ENCODE measurements around the gene GMIP. TPM values are rescaled to one million over a fixed set of nuclear protein-coding genes. Genes with fewer than 3 reads are reported as not detected.

The GMIP gene
- total RNA-seq, 2 experiments from 2014 or later: 57.3 to 59.9 TPM

DNA sequence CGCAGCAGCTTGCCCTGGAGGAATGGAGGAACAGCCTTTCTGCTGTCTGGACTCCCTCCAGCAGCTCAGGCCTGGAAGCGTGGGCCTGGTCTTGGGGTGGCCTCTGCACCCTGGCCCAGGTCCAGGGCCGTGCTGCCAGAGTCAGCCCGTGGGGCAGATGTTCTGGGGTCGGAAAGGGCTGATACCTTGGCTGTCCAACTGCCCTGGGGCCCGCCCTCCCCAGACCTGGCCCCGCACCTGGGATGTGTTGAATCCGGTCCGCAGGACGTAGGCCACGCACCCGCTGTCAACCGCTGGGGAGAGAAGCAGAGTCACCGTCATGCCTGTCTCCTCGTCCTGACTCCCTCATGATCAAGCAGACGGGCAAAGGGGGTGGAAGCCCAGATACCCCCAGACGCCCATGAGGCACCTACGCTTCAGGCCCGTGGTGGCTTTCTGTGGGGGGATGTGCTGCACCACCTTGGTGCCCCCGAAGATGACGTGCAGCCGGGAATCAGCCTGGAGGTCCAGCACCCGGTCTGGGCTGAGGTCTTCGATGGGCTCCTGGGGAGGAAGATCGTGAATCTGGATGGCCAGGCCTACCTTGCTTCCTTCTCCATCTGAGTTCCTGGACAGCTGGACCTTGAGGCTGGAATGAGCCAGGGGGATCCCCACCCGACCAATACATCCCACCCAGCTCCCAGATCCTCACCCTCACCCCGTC, 12.3 kb upstream of the GMIP start:
- no peaks in the 10 kb centered on the region for H3K27me3 Mint-ChIP-seq
- H3K36me3 Mint-ChIP-seq (ENCODE audit: low read depth): peaks cover 48% of the 10 kb centered on the region
- H3K4me3 Mint-ChIP-seq: no peak overlapping the region
- DNase-seq (no peak), ATAC-seq (no peak)
- H3K9me3 Mint-ChIP-seq: no peaks in the 10 kb centered on the region
- peaks cover 3% of the 10 kb centered on the region for H3K4me1 Mint-ChIP-seq (ENCODE audit: low read depth)
- POLR2A ChIA-PET: no interaction called here
- CTCF ChIA-PET: no interaction called here
- TF ChIP-seq, protein P1, sequence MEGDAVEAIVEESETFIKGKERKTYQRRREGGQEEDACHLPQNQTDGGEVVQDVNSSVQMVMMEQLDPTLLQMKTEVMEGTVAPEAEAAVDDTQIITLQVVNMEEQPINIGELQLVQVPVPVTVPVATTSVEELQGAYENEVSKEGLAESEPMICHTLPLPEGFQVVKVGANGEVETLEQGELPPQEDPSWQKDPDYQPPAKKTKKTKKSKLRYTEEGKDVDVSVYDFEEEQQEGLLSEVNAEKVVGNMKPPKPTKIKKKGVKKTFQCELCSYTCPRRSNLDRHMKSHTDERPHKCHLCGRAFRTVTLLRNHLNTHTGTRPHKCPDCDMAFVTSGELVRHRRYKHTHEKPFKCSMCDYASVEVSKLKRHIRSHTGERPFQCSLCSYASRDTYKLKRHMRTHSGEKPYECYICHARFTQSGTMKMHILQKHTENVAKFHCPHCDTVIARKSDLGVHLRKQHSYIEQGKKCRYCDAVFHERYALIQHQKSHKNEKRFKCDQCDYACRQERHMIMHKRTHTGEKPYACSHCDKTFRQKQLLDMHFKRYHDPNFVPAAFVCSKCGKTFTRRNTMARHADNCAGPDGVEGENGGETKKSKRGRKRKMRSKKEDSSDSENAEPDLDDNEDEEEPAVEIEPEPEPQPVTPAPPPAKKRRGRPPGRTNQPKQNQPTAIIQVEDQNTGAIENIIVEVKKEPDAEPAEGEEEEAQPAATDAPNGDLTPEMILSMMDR (IDR thresholded peaks at IDR 0.05): no peak
- H3K27ac Mint-ChIP-seq: no peak overlapping the region
- intact Hi-C loops (cut with micrococcal nuclease): no loop called here

DNA sequence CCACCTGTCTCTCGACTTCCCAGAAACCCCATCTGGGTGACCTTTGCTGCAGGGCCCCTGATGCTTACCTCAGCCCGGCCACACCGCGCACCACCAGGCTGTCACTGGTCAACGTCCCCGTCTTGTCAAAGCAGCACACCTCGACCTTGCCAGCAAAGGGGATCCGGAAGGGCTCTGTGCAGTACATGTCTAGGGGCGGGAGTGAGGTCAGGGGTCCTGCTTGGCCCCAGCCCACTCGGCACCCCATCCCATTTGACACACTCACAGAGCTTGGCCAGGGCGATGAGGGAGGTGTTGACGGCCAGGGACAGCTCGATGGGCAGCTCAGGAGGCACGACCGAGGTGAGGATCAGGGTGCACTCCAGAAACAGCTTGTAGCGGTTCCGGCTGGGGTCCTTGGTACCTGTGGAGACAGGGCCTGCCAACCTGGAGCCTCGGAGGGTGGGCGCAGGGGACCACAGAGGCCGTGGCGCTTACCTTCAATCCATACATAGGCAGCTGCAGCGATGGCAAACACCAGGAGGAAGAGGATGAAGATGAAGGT, 11.7 kb upstream of the GMIP start:
- CTCF ChIA-PET: no interaction called here
- H3K4me1 Mint-ChIP-seq (ENCODE audit: low read depth): peaks cover 3% of the 10 kb centered on the region
- intact Hi-C loops (cut with micrococcal nuclease): no loop called here
- DNase-seq (no peak), ATAC-seq (no peak)
- POLR2A ChIA-PET: no interaction called here
- H3K27me3 Mint-ChIP-seq: no peaks in the 10 kb centered on the region
- no peaks in the 10 kb centered on the region for H3K9me3 Mint-ChIP-seq
- no peak overlapping the region for H3K4me3 Mint-ChIP-seq
- peaks cover 51% of the 10 kb centered on the region for H3K36me3 Mint-ChIP-seq (ENCODE audit: low read depth)
- TF ChIP-seq, protein P1 (IDR thresholded peaks at IDR 0.05): no peak
- no peak overlapping the region for H3K27ac Mint-ChIP-seq

DNA sequence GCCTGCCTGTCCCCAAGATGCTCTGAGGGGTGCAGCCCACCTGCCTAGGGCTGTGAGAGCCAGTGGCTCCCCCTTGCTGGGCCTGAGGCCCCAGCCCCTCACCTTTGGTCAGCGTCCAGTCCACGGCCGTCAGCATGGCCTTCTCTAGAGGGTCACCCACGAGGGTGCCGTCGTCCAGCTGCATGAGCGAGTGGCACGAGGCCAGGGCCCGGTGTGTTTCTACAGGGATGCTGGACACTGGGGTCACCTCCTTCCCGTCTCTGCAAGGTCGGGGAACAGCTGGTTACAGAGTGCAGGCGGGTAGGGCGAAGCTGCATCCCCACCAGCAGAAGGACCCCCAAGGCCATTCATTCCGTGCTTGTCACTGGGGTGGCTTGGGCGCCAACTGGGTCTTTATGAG, 11.0 kb upstream of the GMIP start:
- peaks cover 3% of the 10 kb centered on the region for H3K4me1 Mint-ChIP-seq (ENCODE audit: low read depth)
- DNase-seq (no peak), ATAC-seq (no peak)
- no peaks in the 10 kb centered on the region for H3K27me3 Mint-ChIP-seq
- no peak overlapping the region for H3K4me3 Mint-ChIP-seq
- intact Hi-C loops (cut with micrococcal nuclease): no loop called here
- H3K36me3 Mint-ChIP-seq (ENCODE audit: low read depth): peaks cover 49% of the 10 kb centered on the region
- POLR2A ChIA-PET: interaction anchor here (1.0 kb wide), 1 partner anchor 21 kb away, joined by 3 read pairs; no protein-coding TSS in a partner anchor
- CTCF ChIA-PET: interaction anchor here (2.4 kb wide), 1 partner anchor 11 kb away, joined by 9 read pairs; the partner anchor contains the start of gene GMIP
- TF ChIP-seq, protein P1 (IDR thresholded peaks at IDR 0.05): no peak
- H3K9me3 Mint-ChIP-seq: no peaks in the 10 kb centered on the region
- no peak overlapping the region for H3K27ac Mint-ChIP-seq

DNA sequence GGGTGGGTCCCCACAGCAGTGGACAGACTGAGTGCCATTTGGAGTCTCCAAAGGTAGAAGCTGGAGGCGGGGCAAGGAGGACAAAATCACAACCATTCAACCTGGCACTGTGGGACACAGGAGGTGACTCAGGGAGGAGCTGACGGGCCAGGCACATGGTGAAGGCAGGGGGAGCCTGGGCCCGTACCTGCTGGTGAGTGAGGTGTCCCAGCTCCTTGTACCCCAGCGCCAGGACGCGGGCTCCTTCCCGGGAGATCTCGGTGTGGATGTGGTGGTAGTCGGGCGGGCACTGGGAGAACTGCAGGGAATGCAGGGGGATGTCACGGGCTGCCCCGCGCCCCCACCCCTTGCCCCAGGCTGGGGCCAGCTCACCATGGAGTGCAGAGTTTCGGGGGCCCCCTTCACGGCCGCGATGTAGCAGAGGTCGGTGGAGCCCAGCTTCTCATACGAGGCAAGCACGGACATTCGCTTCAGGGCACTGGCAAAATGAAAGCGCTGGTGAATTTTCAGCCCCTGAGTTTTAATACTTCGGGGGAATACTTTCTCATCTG, 10.2 kb upstream of the GMIP start:
- POLR2A ChIA-PET: interaction anchor here (1.0 kb wide), 1 partner anchor 20 kb away, joined by 3 read pairs; no protein-coding TSS in a partner anchor
- Mint-ChIP-seq H3K36me3 (ENCODE audit: low read depth) (peaks cover 50% of the 10 kb centered on the region), H3K27ac (no peak overlapping the region), H3K4me1 (ENCODE audit: low read depth) (peaks cover 3% of the 10 kb centered on the region), H3K4me3 (no peak overlapping the region), H3K27me3 (no peaks in the 10 kb centered on the region), H3K9me3 (no peaks in the 10 kb centered on the region)
- CTCF ChIA-PET: interaction anchor here (1.4 to 2.4 kb wide), 2 partner anchors 10 to 101 kb away, joined by 4 to 9 read pairs; partner anchors contain the start of gene GMIP
- intact Hi-C loops (cut with micrococcal nuclease): no loop called here
- DNase-seq: no peak
- TF ChIP-seq, protein P1 (IDR thresholded peaks at IDR 0.05): no peak
- no peak for ATAC-seq
